Stimulated activated effector memory CD8-positive, alpha-beta T cell treated with anti-CD3 and anti-CD28 coated beads, Interleukin-12 subunit alpha, Interleukin-12 subunit beta, amount 100 ng/mL, for 72 hours (primary cell): Measurements from ENCODE around the gene ST3GAL4.
A peak's percentile ranks its signal among the peaks of the same experiment; 100 is the strongest.

Experiments
- ATAC-seq: fragments of 150-1000 bp; cut with Tn5 transposase; 2 replicates; pipeline ENCODE4 v1.10.0; 2021
- DNase-seq, 2 donors: peaks; one replicate each; pipeline ENCODE4 v3.0.0; 2021 to 2022; ENCODE audit warnings: low spot score in 2 of 2
- H3K27ac Mint-ChIP-seq: one replicate; pipeline ENCODE4 v1.8.0; 2022; ENCODE audit warnings: mild to moderate bottlenecking, mixed read lengths
- H3K36me3 Mint-ChIP-seq: one replicate; pipeline ENCODE4 v1.8.0; 2022; ENCODE audit warnings: mild to moderate bottlenecking, mixed read lengths
- H3K4me1 Mint-ChIP-seq: one replicate; pipeline ENCODE4 v1.8.0; 2022; ENCODE audit warnings: mixed read lengths
- H3K4me3 Mint-ChIP-seq: one replicate; pipeline ENCODE4 v1.8.0; 2022; ENCODE audit warnings: mild to moderate bottlenecking, mixed read lengths
- H3K9me3 Mint-ChIP-seq: one replicate; pipeline ENCODE4 v1.8.0; 2022; ENCODE audit warnings: mixed read lengths

Gene ST3GAL4

GRCh38 chr11:126433989-126434949 lies 78.8 kb downstream of the ST3GAL4 start:
- Mint-ChIP-seq H3K27ac (no peak overlapping the region), H3K4me3 (no peak overlapping the region), H3K4me1 (no peaks in the 10 kb centered on the region), H3K36me3 (no peaks in the 10 kb centered on the region), H3K9me3 (no peaks in the 10 kb centered on the region)
- no peak for DNase-seq
- no peak for ATAC-seq

- DNase-seq (no peak), ATAC-seq (no peak)
- Mint-ChIP-seq H3K27ac (no peak overlapping the region), H3K36me3 (no peaks in the 10 kb centered on the region), H3K9me3 (no peaks in the 10 kb centered on the region), H3K4me1 (no peaks in the 10 kb centered on the region), H3K4me3 (no peak overlapping the region)
These were observed 79.5 kb downstream of the ST3GAL4 start for GRCh38 chr11:126434950-126435335.

- ATAC-seq (no peak), DNase-seq (no peak)
- Mint-ChIP-seq H3K9me3 (no peaks in the 10 kb centered on the region), H3K36me3 (no peaks in the 10 kb centered on the region), H3K27ac (no peak overlapping the region), H3K4me3 (no peak overlapping the region), H3K4me1 (peaks cover 6% of the 10 kb centered on the region)
These were observed 80.8 kb downstream of the ST3GAL4 start for GRCh38 chr11:126436209-126436755.

GRCh38 chr11:126437731-126438130 lies 82.2 kb downstream of the ST3GAL4 start:
- no peak for ATAC-seq
- Mint-ChIP-seq H3K9me3 (no peaks in the 10 kb centered on the region), H3K4me3 (no peak overlapping the region), H3K27ac (no peak overlapping the region), H3K4me1 (peaks cover 6% of the 10 kb centered on the region), H3K36me3 (no peaks in the 10 kb centered on the region)
- DNase-seq: no peak

GRCh38 chr11:126438272-126438671 lies 82.8 kb downstream of the ST3GAL4 start:
- DNase-seq: no peak

GRCh38 chr11:126438691-126439090 lies 83.2 kb downstream of the ST3GAL4 start:
- no peaks in the 10 kb centered on the region for H3K9me3 Mint-ChIP-seq
- H3K27ac Mint-ChIP-seq: no peak overlapping the region
- DNase-seq (no peak), ATAC-seq (no peak)
- H3K4me3 Mint-ChIP-seq: no peak overlapping the region
- no peaks in the 10 kb centered on the region for H3K36me3 Mint-ChIP-seq
- peaks cover 12% of the 10 kb centered on the region for H3K4me1 Mint-ChIP-seq

More at GRCh38 chr11:126438272-126438671, 82.8 kb downstream of the ST3GAL4 start:
- peaks cover 8% of the 10 kb centered on the region for H3K4me1 Mint-ChIP-seq
- no peak for ATAC-seq
- no peak overlapping the region for H3K27ac Mint-ChIP-seq
- no peak overlapping the region for H3K4me3 Mint-ChIP-seq
- H3K36me3 Mint-ChIP-seq: no peaks in the 10 kb centered on the region
- no peaks in the 10 kb centered on the region for H3K9me3 Mint-ChIP-seq

- DNase-seq (no peak), ATAC-seq (no peak)
- Mint-ChIP-seq H3K9me3 (no peaks in the 10 kb centered on the region), H3K4me3 (no peak overlapping the region), H3K4me1 (peaks cover 12% of the 10 kb centered on the region), H3K27ac (no peak overlapping the region), H3K36me3 (no peaks in the 10 kb centered on the region)
These were observed 84.8 kb downstream of the ST3GAL4 start for GRCh38 chr11:126440276-126440675.

- H3K36me3 Mint-ChIP-seq: no peaks in the 10 kb centered on the region
- H3K27ac Mint-ChIP-seq: no peak overlapping the region
- no peak overlapping the region for H3K4me3 Mint-ChIP-seq
- DNase-seq (peak; percentile 76 to 88), ATAC-seq (peak; percentile 64)
- H3K9me3 Mint-ChIP-seq: no peaks in the 10 kb centered on the region
- H3K4me1 Mint-ChIP-seq: peaks cover 12% of the 10 kb centered on the region
These were observed 85.5 kb downstream of the ST3GAL4 start for GRCh38 chr11:126440792-126441514.

GRCh38 chr11:126443120-126443519 lies 87.6 kb downstream of the ST3GAL4 start:
- Mint-ChIP-seq H3K4me1 (peaks cover 12% of the 10 kb centered on the region), H3K9me3 (no peaks in the 10 kb centered on the region), H3K36me3 (no peaks in the 10 kb centered on the region), H3K27ac (no peak overlapping the region), H3K4me3 (no peak overlapping the region)
- no peak for ATAC-seq
- no peak for DNase-seq

GRCh38 chr11:126444072-126444471 lies 88.6 kb downstream of the ST3GAL4 start:
- ATAC-seq (no peak), DNase-seq (no peak)
- Mint-ChIP-seq H3K27ac (peak overlapping the region; percentile 78), H3K36me3 (no peaks in the 10 kb centered on the region), H3K4me1 (peaks cover 12% of the 10 kb centered on the region), H3K9me3 (no peaks in the 10 kb centered on the region), H3K4me3 (no peak overlapping the region)

GRCh38 chr11:126446581-126446980 lies 91.1 kb downstream of the ST3GAL4 start:
- H3K9me3 Mint-ChIP-seq: peaks cover 4% of the 10 kb centered on the region
- H3K4me1 Mint-ChIP-seq: peaks cover 14% of the 10 kb centered on the region
- no peaks in the 10 kb centered on the region for H3K36me3 Mint-ChIP-seq
- no peak for ATAC-seq
- H3K4me3 Mint-ChIP-seq: no peak overlapping the region
- DNase-seq: no peak
- H3K27ac Mint-ChIP-seq: no peak overlapping the region

GRCh38 chr11:126450198-126450597 lies 94.7 kb downstream of the ST3GAL4 start:
- ATAC-seq (no peak), DNase-seq (no peak)
- Mint-ChIP-seq H3K4me1 (peaks cover 7% of the 10 kb centered on the region), H3K9me3 (peaks cover 4% of the 10 kb centered on the region), H3K4me3 (no peak overlapping the region), H3K36me3 (no peaks in the 10 kb centered on the region), H3K27ac (no peak overlapping the region)

- no peak for ATAC-seq
- H3K4me3 Mint-ChIP-seq: no peak overlapping the region
- peaks cover 4% of the 10 kb centered on the region for H3K9me3 Mint-ChIP-seq
- no peaks in the 10 kb centered on the region for H3K36me3 Mint-ChIP-seq
- no peak for DNase-seq
- peaks cover 7% of the 10 kb centered on the region for H3K4me1 Mint-ChIP-seq
- no peak overlapping the region for H3K27ac Mint-ChIP-seq
These were observed 95.3 kb downstream of the ST3GAL4 start for GRCh38 chr11:126450806-126451205.

- Mint-ChIP-seq H3K9me3 (peaks cover 4% of the 10 kb centered on the region), H3K27ac (no peak overlapping the region), H3K4me1 (peaks cover 7% of the 10 kb centered on the region), H3K36me3 (no peaks in the 10 kb centered on the region), H3K4me3 (no peak overlapping the region)
- no peak for DNase-seq
- ATAC-seq: no peak
These were observed 95.8 kb downstream of the ST3GAL4 start for GRCh38 chr11:126451211-126451802.
